ENCODE results near the gene MTTP.

GRCh38 chr4:99635601-99636000 is 61.0 kb downstream of the MTTP start:
- no peak for TF ChIP-seq CTCF (IDR thresholded peaks at IDR 0.05; ENCODE audit: low read length)
- TF ChIP-seq EZH2 (IDR thresholded peaks at IDR 0.05; ENCODE audit: borderline replicate concordance, low read length) = no peak

All from OCI-LY1 (cell line).